Measurements from ENCODE around the gene NET1.
"Not testable (repeated sequence)": the region's sequence is repeated elsewhere in the genome, so short reads cannot be mapped to it uniquely, and the experiment has no call there.

Gene NET1

DNA sequence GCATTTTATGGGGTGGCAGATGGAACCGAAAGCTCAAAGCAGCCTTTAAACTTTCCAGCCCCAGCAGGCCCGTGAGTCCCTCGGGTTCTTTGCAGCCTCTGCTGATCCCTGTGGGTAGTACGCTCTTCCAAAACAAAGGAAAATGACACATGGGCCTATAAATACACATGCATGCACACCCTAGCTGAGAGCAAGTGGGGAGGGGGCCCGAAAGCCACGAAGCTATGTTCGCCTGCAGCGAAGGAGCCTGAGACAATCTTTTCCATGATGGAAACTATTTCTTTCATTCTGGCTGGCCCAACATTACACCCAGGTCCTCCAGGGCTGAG, 54.8 kb downstream of the NET1 start:
- DNase-seq = no peak

DNA sequence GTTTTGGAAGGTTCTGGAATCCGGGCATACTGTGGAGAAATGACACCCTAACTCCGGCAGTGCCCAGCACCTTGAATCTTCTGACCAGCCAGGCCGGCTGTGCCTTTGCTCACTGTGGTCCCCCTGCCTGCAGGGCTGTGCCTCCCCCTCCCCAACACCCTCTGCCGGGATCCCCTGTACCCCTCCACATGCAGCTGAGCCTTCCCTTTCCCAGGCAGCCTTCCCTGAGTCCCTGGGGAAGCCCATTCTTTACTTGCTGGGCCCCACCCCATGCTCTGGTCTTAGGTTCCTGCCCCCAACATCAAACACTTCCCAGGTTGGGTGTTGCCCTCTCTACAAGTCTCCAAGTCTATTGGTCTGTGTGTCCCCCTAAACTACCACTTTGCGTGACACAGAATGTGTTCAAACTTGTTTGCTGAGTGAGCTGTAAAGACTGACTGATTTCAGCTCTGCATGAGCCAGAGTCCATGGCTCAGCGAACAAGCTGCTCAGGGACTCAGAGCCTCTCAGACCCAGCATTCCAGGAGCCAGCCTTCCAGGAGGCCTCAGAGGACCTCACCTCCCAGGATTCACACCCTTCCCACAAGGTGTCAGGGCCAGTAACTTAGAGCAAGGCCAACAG, 55.4 kb downstream of the NET1 start:
- DNase-seq = no peak

DNA sequence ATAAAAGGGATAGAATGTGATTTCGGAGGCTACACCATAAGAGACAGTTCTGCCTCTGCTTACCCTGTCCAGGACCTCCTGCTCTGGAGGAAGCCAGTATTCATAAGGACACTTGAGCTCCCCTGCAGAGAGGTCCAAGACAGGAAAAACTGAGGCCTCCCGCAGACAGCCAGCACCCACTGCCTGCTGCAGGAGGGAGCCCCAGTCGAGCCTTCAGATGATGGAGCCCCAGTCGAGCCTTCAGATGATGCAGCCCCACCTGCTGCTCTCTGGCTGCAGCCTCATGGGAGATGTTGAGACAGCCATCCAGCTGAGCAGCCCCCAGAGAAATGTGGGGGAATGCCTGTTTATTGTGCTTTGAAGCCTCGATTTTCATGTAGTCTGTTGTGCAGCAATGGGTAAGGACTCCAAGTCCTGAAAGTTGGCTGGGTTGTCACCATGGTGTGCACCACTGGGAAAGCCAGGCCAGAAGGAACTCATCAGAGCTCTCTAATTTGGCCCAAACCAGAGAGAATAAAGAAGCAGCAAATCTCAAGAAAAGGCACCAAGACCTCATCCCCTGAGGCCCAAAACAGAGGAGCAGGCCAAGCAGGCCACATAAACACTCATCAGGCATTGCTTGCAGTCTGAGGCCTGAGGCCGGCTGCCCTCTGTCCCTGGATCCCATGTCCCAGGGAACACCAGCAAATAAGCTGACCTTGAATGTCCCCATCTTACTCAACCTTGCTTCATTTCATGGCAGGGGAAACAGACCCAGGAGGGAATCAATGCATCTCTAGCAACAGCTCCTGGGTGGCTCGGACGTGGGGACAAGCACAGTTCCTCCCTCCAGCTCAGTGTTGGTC, 56.1 kb downstream of the NET1 start:
- DNase-seq = no peak

DNA sequence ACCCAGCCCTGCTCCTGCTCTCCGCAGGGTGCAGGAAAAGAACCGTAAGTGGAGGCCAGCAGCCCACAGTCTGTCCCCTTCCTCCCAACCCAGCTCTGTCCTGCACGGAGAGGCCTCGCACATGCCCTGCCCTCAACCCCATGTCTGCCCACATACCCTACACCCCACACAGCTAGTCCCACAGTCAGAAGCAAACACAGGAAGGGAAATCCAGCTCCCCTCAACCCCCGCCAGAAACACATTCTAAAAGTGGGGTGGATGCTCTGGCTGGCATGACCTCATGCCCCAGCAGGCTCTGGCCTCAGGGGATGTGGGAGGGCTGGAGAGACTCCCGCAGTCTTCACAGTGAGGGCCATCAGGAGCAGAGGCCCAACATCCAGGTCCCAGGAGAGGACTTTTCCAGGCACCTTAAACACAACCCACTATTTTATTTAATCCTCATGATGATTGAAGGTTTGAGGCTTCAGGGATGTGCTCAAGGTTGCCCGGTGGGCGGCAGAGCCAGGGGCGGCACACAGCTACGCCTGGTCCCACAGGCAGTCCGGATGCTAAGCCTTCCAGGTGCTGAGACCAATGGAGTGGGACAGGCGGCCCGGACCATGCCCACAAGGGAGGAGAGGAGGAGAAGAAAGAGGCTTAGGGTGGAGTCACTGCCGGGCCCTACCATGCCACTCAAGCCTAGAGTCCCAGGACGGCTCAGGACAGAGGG, 57.1 kb downstream of the NET1 start:
- DNase-seq = no peak

DNA sequence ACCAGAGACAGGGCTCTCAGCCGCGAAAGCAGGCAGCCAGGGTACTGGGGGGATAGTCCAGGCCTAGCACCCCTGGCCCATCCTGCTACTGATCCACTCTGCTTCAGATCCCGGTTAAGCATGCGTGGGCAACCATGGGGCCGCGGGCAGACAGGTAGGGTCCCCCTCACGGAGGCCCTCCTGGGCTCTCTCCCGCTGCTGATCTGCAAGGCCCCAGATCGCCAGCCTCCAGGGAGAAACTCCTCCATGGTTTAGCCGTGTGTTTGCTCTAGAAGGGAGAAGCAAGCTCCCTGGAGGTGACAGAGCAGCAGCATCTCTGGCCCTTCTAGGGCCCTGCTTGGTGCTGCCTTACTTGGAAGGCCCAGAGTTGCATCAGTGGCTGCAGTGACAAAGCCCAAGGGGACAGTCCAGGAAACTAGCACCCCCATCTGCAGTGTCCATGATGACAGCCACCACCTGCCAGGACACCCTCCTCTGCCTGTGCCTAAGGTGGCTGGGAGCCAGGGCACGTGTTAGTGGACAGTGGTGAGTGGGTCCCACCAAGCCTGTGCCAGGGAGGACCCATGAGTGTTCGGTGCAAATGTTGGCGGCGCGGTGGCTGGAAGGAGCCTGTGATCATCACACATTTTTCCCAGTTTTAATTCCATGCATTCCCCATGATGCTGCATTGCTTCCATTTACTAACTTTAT, 57.9 kb downstream of the NET1 start:
- DNase-seq = no peak

DNA sequence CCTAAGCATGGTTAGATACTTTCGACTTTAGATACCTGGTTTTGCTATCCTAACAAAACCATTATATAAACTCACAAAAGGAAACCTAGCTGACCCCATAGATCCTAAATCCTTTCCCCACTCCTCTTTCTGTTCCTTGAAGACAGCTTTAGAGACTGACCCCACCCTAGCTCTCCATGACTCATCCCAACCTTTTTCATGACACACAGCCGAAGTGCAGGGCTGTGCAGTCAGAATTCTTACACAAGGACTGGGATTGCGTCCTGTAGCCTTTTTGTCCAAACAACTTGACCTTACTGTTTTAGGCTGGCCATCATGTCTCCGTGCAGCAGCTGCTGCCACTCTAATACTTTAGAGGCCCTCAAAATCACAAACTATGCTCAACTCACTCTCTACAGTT, 62.3 kb downstream of the NET1 start:
- not testable (repeated sequence) for DNase-seq

DNA sequence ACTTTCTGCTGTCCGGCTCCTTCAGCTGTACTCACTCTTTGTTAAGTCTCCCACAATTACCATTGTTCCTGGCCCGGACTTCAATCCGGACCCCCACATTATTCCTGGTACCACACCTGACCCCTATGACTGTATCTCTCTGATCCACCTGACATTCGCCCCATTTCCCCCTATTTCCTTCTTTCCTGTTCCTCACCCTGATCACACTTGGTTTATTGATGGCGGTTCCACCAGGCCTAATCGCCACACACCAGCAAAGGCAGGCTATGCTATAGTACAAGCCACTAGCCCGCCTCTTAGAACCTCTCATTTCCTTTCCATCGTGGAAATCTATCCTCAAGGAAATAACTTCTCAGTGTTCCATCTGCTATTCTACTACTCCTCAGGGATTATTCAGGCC, 62.7 kb downstream of the NET1 start:
- not testable (repeated sequence) for DNase-seq

DNA sequence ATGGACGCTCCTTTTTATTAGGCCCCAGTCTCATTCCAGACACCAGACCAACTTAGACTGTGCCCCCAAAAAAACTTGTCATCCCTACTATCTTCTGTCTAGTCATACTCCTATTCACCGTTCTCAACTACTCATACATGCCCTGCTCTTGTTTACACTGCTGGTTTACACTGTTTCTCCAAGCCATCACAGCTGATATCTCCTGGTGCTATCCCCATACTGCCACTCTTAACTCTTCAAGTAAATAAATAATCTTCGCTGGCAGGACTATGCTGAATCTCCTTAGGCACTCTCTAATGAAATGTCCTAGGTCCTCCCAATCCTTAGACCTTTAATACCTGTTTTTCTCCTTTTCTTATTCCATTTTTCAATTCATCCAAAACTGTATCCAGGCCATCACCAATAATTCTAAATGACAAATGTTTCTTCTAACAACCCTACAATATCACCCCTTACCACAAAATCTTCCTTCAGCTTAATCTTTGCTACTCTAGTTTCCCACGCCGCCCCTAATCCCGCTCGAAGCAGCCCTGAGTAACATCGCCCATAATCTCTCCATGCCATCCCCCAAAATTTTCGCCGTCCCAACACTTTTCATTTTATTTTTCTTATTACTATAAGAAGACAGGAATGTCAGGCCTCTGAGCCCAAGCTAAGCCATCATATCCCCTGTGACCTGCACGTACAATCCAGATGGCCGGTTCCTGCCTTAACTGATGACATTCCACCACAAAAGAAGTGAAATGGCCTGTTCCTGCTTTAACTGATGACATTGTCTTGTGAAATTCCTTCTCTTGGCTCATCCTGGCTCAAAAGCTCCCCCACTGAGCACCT, 63.8 kb downstream of the NET1 start:
- not testable (repeated sequence) for DNase-seq

DNA sequence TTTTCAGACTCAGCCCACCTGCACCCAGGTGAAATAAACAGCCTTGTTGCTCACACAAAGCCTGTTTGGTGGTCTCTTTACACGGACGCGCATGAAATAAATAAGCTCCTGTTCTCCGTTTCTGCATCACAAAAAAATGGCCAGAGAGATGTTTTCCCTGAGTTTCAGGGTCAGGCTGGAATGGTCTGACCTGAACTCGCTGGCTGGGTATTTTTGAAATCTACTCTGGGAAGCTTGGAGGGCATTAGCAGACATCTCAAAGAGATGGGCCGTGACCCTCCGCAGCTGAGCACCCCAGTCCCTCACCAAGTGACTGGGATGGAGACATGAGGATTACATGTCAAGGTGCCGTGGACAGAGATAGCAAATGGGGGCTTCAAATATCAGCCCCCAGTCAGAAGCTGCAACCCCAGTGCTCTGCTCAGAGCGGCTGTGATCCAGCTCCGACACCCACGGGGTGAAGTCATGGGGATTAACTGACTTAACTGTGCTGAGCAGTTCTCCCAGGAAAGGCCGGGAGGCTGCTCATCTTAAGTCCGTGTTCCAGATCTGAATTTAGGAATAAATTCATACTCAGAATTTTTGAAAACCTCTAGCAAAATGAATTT, 64.7 kb downstream of the NET1 start:
- no peak for DNase-seq

DNA sequence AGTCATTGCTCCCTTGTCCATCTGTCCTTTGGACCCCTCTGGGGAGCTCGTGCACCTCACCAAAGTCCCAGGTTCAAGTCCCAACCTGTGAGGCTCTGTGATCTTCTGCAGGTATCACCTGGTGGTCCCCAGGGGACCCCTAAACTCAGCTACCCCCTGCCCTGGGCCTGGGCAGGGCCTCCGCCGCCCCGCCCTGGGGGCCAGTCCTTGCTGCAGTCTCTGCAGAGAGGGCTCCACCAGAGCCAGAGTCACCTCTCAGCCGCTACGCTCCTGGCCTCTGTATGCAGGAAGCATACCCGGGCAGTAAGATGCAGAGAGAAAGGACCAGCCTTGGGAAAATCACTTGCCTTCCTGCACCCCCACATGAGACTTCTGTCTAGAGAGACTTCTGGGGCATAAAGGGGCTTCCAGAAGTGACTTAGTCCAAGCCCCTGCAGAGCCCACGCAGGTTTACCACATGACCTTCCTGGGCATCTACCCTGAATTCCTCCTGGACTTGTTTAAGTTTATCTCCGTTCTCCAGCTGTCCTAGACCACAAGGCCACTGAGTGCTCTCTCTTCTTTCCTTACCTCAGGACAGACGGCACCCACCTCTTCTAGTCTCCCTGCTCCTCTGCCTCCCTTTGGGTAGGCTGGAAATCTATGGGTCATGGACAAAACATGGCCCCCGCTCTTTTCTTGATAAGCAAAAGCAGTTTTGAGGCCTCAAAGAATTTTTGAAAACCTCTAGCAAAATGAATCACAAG, 65.8 kb downstream of the NET1 start:
- DNase-seq = no peak

DNA sequence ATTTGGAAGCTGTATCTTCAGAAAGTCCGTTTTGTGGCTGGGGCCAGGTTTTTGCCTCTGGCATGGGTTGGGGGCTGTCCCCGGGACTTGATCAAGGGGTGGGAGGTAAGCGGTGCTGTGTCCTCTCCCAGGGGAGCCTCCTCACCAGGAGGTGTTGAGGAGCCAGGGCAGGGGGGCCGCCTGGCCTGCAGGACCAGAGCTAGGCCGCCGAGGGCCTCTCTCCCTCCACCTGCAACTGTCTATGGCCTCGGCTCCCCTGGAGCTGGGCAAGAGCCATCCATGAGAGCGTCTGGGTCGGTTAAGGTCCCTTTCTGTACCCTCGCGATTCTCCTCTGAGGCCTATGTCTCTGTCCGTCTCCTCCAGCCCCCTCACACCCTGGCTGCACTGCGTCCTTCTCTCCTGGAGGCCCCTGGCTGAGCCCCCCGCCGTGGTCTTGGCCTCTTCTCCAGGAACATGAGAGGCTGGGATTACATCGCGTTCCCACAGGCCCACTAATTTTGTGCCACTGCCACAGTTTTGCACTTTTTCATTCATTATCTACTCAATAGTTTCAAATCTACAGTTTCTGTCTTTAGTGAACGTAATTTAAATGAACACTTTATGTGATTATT, 66.4 kb downstream of the NET1 start:
- no peak for DNase-seq

DNA sequence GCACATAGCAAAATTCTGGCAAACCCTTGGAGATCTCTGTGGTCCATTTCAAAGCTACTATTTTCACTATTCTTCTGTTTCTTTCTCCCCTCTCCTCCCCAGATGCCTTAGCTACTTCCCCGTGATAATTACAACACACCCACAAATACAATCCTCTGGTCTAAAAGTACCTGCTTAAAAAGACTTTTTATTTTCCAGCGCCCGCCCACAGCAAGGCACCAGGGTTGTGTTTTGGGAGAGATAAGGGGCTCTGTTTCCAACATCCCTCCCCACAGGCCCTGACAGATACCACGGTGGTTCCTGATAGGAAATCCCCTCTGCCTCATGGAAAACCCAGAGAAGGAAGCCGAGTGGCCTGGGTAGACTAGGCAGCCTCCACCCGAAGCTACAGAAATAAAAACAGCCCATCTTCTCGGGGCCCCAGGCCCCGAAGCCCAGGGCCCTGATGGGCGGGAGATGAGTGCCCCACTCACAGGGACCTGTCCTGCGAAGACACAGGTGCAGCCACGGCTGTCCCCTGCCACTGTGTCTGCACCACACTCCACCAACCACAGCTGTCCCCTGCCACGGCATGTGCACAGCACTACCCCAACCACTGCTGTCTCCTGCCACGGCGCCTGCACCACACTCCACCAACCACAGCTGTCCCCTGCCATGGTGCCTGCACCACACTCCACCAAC, 67.3 kb downstream of the NET1 start:
- DNase-seq = no peak

DNA sequence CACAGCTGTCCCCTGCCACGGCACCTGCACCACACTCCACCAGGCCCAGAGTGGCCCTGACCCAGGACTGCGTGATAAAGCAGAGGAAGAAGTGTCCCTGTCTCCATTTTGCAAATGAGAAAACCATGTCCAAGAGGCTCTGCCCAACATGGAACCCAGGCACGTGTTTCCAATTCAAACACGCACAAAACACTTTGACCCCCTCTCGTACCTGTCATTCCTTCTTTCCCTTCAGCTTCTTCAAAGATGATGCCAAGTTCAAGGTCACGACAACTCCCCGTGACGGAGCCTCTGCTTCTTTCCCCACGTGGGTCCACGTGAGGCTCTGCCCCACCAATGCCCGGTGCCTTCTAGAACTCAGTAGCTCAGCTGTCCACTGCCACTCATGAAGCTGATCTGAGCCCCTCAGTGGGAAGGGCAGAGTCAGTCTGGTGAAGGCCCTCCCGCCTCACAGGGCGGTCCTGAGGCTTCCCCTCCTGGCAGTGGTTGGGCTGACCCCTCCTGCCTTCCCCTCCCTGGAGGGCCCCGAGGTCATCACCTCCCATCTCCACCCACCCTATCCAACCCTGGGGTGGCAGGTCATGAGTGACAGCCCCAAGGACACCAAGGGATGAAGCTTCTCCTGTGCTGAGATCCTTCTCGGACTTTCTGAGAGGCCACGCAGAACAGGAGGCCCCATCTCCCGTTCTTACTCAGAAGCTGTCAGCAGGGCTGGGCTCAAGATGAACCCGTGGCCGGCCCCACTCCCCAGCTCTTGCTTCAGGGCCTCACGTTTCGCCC, 68.0 kb downstream of the NET1 start:
- DNase-seq = no peak

DNA sequence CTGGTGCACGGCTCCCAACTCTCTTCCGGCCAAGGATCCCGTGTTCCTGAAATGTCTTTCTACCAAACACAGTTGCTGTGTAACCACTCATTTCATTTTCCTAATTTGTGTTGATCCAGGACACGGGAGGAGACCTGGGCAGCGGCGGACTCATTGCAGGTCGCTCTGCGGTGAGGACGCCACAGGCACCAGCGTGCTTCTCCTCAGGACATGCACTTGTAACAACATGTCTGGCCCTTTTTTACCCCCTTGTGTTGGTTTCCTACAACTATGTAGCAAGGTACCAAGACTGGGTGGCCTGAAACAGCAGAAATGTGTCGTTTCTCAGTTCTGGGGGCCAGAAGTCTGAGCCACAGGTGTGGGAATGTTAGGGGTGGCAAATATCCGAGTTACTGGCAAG, 68.8 kb downstream of the NET1 start:
- no peak for DNase-seq

DNA sequence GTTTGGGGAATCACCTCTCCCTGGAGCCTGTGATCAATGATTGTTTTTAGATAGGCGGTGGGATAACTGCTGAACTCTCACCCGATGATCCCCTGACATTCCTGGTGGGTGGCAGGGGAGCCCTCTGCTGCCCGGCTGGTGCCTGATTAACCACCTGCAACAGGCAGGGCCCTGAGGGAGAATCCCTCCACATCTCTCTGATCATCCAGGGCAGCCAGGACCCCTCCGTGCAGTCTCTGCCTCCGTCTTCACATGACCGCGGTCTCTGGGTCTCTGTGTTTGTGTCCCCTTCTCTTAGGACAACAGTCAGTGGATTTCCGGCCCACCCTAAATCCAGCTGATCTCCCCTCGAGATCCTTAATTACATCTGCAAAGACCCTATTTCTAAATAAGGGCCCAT, 69.7 kb downstream of the NET1 start:
- DNase-seq = no peak

DNA sequence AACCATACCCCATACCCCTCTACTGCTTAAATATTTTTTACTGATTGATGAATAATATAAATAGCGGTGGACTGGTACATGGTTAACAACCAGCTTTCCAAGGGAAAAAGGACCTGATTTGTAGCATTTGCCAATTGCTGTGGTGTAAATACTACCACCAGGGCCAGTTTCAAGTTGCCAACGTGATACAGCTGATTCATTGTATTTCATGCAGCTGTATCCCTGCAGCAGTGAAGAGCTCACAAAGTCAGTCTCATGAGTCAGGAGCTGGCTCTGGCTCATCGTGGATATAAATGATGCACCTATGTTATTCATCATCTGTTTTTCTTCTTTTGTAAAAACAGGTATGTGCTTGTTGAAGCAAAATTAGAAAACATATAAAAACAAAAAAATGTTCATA, 71.8 kb downstream of the NET1 start:
- no peak for DNase-seq

DNA sequence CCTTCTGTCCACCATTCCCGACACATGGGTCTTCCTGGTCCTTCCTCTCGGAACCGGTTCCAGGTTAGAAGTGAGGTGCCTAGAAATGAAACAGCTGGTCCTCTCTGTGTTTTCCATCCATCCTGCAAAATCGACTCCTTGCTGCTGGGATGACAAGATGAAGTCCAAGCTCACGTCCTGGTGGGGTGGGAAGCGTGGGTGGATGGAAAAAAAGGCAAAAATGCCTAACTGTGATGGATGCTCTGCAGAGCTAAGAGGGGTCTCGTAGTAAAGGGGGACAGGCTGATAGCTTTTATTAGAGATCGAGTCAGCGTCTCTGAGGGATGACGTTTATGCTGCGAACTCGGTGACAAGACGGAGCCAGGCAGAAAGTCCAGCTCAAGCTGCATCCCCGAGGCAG, 72.9 kb downstream of the NET1 start:
- DNase-seq = no peak

DNA sequence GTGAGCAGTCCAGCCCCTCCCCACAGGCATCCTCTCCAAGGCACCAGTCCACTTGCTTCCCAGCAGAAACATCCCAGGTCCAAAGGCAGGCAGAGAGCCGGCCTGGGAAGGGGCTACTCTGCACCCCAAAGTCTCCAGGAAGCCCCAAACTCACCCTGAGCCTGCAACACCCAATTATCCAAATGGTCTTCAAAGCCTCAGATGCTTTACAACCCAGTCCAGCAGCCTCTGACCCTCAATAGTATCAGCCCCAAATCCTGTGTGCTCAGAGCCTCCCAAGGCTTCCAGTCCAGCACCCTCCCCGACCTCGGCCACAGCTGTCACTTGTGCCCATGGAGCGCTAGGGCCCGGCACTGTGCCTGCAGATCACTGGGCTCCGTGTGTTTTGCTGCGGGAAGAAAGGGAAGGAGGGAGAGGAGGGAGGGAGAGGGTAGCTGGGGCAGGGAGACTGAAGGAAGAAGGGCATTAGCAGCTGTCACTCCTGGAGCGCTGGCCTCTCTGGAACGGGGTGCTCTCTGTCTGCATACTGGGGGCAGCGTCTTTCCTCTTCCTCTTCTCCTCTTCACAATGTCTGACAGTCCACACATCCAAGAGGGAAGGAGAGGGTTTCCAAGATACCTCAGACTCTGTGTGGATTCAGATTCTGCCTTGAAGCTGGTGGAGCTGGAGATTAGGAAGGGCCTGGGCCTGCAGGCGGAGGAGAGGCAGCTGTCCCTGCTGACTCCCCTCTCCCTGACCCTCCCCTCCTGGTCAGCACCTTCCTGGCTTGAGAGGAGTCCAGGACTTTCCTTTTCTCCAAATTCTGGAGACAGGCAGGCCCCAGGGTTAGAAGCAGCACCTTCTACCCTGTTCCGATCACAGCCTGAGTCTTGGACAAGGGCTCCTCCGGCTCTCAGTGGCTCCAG, 73.8 kb downstream of the NET1 start:
- no peak for DNase-seq

DNA sequence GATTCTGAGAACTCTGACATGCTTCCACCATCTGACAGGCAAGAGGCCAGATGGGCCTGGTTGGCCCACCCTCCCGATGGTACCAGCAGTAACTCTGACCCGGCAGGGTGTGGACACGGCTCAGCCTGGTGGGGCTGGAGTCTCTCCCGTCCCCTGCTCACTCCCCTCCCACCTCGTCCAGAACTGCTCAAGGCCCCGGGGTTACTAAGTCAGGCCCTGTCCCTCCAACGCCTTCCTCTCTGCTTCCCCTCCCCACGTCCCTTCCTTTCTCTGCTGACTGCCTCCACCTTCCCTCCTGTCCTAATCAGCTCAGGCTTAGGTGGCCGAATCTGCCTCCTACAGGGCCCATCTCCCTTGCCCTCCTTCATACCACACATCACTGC, 74.5 kb downstream of the NET1 start:
- no peak for DNase-seq

Data from COR-L47 (cell line).